ENCODE results near the gene TSLP. TPM values are rescaled to one million over a fixed set of nuclear protein-coding genes. Genes with fewer than 3 reads are reported as not detected.

Gene TSLP
- total RNA-seq, 1 experiment from 2014 or later, result 1.3 TPM

DNA sequence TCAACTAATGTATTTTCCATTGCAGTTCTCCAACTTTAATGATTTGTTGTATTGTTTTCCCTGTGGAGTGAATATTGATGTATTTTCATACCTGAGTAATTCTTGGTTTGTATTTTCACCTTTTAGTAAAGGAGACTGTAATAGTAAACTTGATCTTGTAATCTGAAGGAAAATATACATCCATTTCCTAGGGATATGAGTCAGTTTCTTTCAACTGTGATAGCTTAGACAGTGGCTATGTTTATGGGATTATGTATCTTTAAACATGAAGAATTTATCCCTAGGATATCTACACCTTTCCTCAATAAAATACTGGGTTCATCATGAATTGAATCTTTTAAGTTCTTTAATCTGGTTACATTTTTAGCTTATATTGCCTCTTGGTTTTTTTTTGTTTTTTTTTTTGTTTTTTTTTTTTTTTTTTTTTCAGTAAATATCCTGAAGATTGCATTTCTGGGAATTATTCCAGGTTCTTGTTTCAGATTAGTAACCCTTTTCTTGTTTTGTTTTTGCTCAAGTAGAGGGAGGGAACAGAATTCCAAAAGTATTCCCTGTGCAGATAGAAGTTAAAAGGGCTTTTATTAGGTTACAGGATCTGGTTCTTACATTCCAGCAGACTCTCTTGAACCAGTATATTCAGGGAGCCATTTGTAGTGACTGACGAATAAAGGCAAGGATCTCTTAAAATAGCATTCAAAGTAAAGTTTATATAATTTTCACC lies 27.7 kb downstream of the TSLP start:
- Histone ChIP-seq H3K4me1 (ENCODE audit: insufficient read depth, low read length, poor library complexity, severe bottlenecking) (no peaks in the 10 kb centered on the region), H3K36me3 (ENCODE audit: insufficient read depth, low read length, poor library complexity, severe bottlenecking) (peaks cover 65% of the 10 kb centered on the region), H3K27ac (ENCODE audit: low read depth, low read length, poor library complexity, severe bottlenecking) (no peak overlapping the region), H3K9me3 (ENCODE audit: low read depth, low read length, poor library complexity, severe bottlenecking) (no peaks in the 10 kb centered on the region), H3K4me3 (ENCODE audit: low read depth, low read length, poor library complexity, severe bottlenecking) (no peak overlapping the region), H3K27me3 (replicated peaks; ENCODE audit: insufficient read depth, low read depth, low read length, poor library complexity) (no peaks in the 10 kb centered on the region)
- POLR2A ChIA-PET (ENCODE audit: low non-redundant PET), result no interaction called here
- no peak for DNase-seq (ENCODE audit: low spot score)
- BruUV-seq (replicated peaks), result no TSS peak
- TF ChIP-seq EZH2 (IDR thresholded peaks at IDR 0.05; ENCODE audit: borderline replicate concordance, low read depth, low read length, poor library complexity, severe bottlenecking), result no peak
- TF ChIP-seq CTCF (conservative IDR thresholded peaks at IDR 0.05; ENCODE audit: low read depth, low read length), result no peak
- CTCF ChIA-PET, result no interaction called here
- intact Hi-C loops (cut with micrococcal nuclease; ENCODE audit: unreplicated experiment), result loop anchor here (10.0 kb wide), 1 partner anchor 344 kb away; no protein-coding TSS in a partner anchor

- intact Hi-C loops (cut with micrococcal nuclease; ENCODE audit: unreplicated experiment), result no loop called here
- peaks cover 84% of the 10 kb centered on the region for H3K36me3 ChIP-seq (ENCODE audit: insufficient read depth, low read length, poor library complexity, severe bottlenecking)
Observed at GRCh38 chr5:111106320-111106948, 34.9 kb downstream of the TSLP start.

GRCh38 chr5:111107371-111107770 lies 35.9 kb downstream of the TSLP start:
- no peak for DNase-seq (ENCODE audit: low spot score)
- Histone ChIP-seq H3K4me1 (ENCODE audit: insufficient read depth, low read length, poor library complexity, severe bottlenecking) (no peaks in the 10 kb centered on the region), H3K9me3 (ENCODE audit: low read depth, low read length, poor library complexity, severe bottlenecking) (no peaks in the 10 kb centered on the region), H3K36me3 (ENCODE audit: insufficient read depth, low read length, poor library complexity, severe bottlenecking) (peaks cover 80% of the 10 kb centered on the region), H3K27ac (ENCODE audit: low read depth, low read length, poor library complexity, severe bottlenecking) (no peak overlapping the region), H3K4me3 (ENCODE audit: low read depth, low read length, poor library complexity, severe bottlenecking) (no peak overlapping the region), H3K27me3 (replicated peaks; ENCODE audit: insufficient read depth, low read depth, low read length, poor library complexity) (no peaks in the 10 kb centered on the region)
- CTCF ChIA-PET, result no interaction called here
- BruUV-seq (replicated peaks), result no TSS peak
- intact Hi-C loops (cut with micrococcal nuclease; ENCODE audit: unreplicated experiment), result no loop called here
- POLR2A ChIA-PET (ENCODE audit: low non-redundant PET), result no interaction called here
- no peak for TF ChIP-seq CTCF (conservative IDR thresholded peaks at IDR 0.05; ENCODE audit: low read depth, low read length)
- no peak for TF ChIP-seq EZH2 (IDR thresholded peaks at IDR 0.05; ENCODE audit: borderline replicate concordance, low read depth, low read length, poor library complexity, severe bottlenecking)

More at GRCh38 chr5:111106320-111106948, 34.9 kb downstream of the TSLP start:
- no peaks in the 10 kb centered on the region for H3K4me1 ChIP-seq (ENCODE audit: insufficient read depth, low read length, poor library complexity, severe bottlenecking)
- ChIA-PET POLR2A (ENCODE audit: low non-redundant PET) (no interaction called here), CTCF (no interaction called here)
- no peaks in the 10 kb centered on the region for H3K27me3 ChIP-seq (replicated peaks; ENCODE audit: insufficient read depth, low read depth, low read length, poor library complexity)
- H3K4me3 ChIP-seq (ENCODE audit: low read depth, low read length, poor library complexity, severe bottlenecking), result no peak overlapping the region
- no peak for TF ChIP-seq EZH2 (IDR thresholded peaks at IDR 0.05; ENCODE audit: borderline replicate concordance, low read depth, low read length, poor library complexity, severe bottlenecking)
- TF ChIP-seq CTCF (conservative IDR thresholded peaks at IDR 0.05; ENCODE audit: low read depth, low read length), result no peak
- no peak overlapping the region for H3K27ac ChIP-seq (ENCODE audit: low read depth, low read length, poor library complexity, severe bottlenecking)
- no TSS peak for BruUV-seq (replicated peaks)
- H3K9me3 ChIP-seq (ENCODE audit: low read depth, low read length, poor library complexity, severe bottlenecking), result no peaks in the 10 kb centered on the region
- no peak for DNase-seq (ENCODE audit: low spot score)

Measured in A673 (cell line).